Activated CD8-positive, alpha-beta memory T cell treated with anti-CD3 and anti-CD28 coated beads, Interleukin-2, amount 50 U/mL, for 24 hours (primary cell): ENCODE data around the gene EFNB2.

Source experiments
- DNase-seq: peaks from one replicate; pipeline ENCODE4 v3.0.0-alpha.2; 2020; ENCODE audit errors: extremely low read depth

EFNB2 gene

DNA sequence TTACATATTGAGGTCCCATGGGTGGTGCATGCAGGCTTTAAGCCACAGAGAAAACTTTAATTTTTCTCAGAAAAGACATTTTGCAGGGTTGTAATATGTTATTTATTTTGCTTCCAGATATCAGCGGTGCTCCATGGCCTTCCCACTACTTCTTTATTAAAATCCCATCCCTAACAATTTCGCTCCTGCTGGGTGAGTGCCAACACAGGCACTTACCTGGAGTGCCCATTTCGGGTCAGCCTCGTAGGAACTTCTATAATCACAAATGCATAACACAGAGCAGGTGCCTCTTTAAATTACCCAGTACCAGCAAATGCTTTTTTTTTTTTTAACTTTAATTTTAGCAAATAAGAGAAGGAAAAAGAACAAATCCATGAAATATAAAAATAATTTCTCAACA, 86.4 kb downstream of the EFNB2 start:
- no peak for DNase-seq

DNA sequence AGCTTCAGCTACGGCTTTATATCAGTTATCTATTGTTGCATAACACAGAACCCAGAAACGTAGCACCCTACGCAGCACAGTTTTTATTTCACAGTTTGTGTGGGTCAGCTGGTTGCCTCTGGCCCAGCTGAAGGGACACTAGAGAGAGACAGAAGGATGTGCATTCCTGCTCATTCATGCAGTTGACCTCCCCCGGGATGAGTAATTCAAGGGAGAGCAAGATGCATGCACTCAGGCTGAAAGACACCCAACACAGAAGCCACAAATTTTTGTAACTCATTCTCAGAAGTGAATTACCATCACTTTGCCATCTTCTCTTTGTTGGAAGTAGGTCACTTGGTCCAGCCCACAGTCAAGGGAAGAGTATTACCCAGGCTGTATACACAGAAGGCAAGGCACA, 89.5 kb downstream of the EFNB2 start:
- no peak for DNase-seq

DNA sequence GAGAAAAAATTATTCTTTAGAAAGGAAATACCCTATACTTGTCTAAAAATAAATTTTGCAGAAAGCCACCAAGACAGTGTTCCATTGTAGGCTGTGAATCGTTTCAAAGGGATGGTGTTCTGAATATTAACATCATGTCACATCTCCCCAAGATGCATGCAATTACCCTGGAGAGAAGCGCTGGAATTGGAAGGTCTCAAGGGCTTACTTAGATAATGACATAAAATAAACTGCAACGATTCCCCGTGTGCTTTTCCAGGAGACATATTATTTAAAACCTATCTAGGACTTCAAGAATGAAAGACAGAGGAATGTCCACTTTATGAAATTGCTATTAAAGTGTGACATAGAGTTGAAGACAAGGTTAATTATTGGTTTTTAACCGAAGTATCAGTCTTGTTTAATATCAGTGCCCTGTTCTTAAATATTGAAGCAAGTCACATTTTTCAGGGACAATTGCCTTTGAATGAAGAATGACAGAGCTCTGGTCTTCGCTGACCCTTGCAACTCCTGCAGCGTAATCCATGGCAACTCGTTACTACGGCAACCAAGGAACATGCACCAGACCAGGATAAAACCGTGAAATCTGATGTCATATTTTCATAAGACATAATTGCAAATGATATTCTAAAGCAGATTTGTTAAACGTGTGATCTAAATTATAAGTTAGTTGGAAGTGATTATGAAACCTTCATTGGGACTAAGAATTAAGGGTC, 91.7 kb downstream of the EFNB2 start:
- no peak for DNase-seq

DNA sequence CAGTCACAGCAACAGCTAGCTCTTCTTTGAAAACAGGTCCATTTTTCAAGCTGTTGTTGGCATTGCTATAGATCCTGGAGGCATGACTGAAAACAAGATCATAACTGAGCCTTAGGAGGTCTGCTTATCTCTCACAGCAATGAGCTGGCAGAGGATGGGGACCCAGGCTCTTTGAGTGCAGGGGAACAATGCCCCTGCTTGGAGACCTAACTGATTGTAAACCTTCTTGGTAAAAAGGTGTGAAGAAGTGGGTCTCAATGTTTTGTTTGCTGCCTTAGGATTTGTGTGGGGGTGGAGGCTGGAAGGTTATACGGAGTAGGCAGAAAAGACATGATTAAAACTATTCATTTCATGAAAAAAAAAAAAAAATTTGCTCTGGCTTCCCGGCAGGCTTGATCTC, 94.6 kb downstream of the EFNB2 start:
- no peak for DNase-seq
